Activated CD8-positive, alpha-beta T cell treated with anti-CD3 and anti-CD28 coated beads for 36 hours (primary cell): ENCODE measurements around the gene PLS1. TPM values are rescaled to one million over a fixed set of nuclear protein-coding genes. Genes with fewer than 3 reads are reported as not detected.
"Not testable (repeated sequence)": the region's sequence is repeated elsewhere in the genome, so short reads cannot be mapped to it uniquely, and the experiment has no call there.

Source experiments
- ATAC-seq: fragments of 200-7000 bp; cut with Tn5 transposase; one replicate; pipeline ENCODE4 v1.10.0; 2021; ENCODE audit warnings: mild to moderate bottlenecking, moderate library complexity
- CTCF ChIA-PET: fragments of 350-600 bp; sonication (Branson Sonifier 250); formaldehyde crosslinking; loops from one replicate; lab custom pipeline; 2021; ENCODE audit warnings: antibody characterized with exemption; lab: Charles Lee
- POLR2A ChIA-PET: fragments of 350-600 bp; sonication (Branson Sonifier 250); formaldehyde crosslinking; loops from one replicate; lab custom pipeline; 2021; ENCODE audit warnings: antibody characterized with exemption; lab: Charles Lee
- DNase-seq: peaks from one replicate; pipeline ENCODE4 v3.0.0-alpha.2; 2020
- H3K27ac Mint-ChIP-seq: one replicate; pipeline ENCODE4 v1.8.0; 2021; ENCODE audit warnings: mild to moderate bottlenecking, mixed read lengths
- H3K27me3 Mint-ChIP-seq: one replicate; pipeline ENCODE4 v1.8.0; 2021; ENCODE audit warnings: mixed read lengths
- H3K36me3 Mint-ChIP-seq: one replicate; pipeline ENCODE4 v1.8.0; 2021; ENCODE audit warnings: low read depth, mixed read lengths
- H3K4me1 Mint-ChIP-seq: one replicate; pipeline ENCODE4 v1.8.0; 2021; ENCODE audit warnings: low read depth, mixed read lengths
- H3K4me3 Mint-ChIP-seq: one replicate; pipeline ENCODE4 v1.8.0; 2021; ENCODE audit warnings: mild to moderate bottlenecking, moderate library complexity, mixed read lengths
- H3K9me3 Mint-ChIP-seq: one replicate; pipeline ENCODE4 v1.8.0; 2021; ENCODE audit warnings: mixed read lengths
- intact Hi-C: fragments of 100-400 bp; cut with micrococcal nuclease; formaldehyde crosslinking; loops from one replicate; pipeline ENCODE4 v1.10.0; 2022
- total RNA-seq, 2 experiments: library from RNA; stranded (reverse); gene quantifications; one replicate each; pipeline ENCODE4 v1.2.3, GENCODE V29; 2021
- TF ChIP-seq, protein P1 (sequence below): fragments of 200-600 bp; IDR thresholded peaks from one replicate; pipeline ENCODE4 v1.8.0; 2022; ENCODE audit warnings: antibody characterized with exemption, mild to moderate bottlenecking

The PLS1 gene
- total RNA-seq, 2 experiments from 2014 or later, result 4.7 to 5.6 TPM

DNA sequence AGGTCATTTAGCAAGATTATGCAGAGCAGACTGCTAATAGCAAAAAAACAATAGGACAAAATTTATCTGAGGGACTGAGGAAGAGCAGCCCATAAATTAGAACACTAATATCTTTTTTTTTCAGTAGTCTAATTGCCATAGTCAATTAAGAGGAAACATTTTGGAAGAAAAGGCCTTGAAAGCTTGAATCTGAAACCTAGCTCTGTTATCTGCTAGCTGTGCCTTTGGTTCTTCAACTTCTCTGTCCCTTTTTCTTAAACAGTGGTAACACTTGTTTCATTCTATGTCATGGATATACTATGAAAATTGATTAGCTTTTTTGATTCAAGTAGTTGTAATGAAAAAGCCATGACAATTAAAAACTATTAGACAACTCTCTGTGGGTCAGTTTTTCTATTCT lies 19.4 kb upstream of the PLS1 start:
- no peaks in the 10 kb centered on the region for H3K9me3 Mint-ChIP-seq
- POLR2A ChIA-PET, result interaction anchor here (1.0 to 2.6 kb wide), 3 partner anchors 8 to 148 kb away, joined by 3 to 10 read pairs (median 4); partner anchors contain the start of gene PLS1
- CTCF ChIA-PET, result interaction anchor here (1.1 to 1.5 kb wide), 4 partner anchors 11 to 425 kb away, joined by 3 to 8 read pairs (median 4); partner anchors contain the start of gene U2SURP
- no peak for DNase-seq
- TF ChIP-seq, protein P1, sequence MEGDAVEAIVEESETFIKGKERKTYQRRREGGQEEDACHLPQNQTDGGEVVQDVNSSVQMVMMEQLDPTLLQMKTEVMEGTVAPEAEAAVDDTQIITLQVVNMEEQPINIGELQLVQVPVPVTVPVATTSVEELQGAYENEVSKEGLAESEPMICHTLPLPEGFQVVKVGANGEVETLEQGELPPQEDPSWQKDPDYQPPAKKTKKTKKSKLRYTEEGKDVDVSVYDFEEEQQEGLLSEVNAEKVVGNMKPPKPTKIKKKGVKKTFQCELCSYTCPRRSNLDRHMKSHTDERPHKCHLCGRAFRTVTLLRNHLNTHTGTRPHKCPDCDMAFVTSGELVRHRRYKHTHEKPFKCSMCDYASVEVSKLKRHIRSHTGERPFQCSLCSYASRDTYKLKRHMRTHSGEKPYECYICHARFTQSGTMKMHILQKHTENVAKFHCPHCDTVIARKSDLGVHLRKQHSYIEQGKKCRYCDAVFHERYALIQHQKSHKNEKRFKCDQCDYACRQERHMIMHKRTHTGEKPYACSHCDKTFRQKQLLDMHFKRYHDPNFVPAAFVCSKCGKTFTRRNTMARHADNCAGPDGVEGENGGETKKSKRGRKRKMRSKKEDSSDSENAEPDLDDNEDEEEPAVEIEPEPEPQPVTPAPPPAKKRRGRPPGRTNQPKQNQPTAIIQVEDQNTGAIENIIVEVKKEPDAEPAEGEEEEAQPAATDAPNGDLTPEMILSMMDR, result no peak
- intact Hi-C loops, result loop anchor here (5.0 to 10.0 kb wide), 2 partner anchors 148 to 426 kb away; partner anchors contain the start of genes TRPC1 and U2SURP
- H3K4me1 Mint-ChIP-seq, result peaks cover 47% of the 10 kb centered on the region
- H3K27ac Mint-ChIP-seq, result peak overlapping the region; percentile 36
- H3K4me3 Mint-ChIP-seq, result peak overlapping the region; percentile 98
- peaks cover 22% of the 10 kb centered on the region for H3K36me3 Mint-ChIP-seq
- no peak for ATAC-seq
- H3K27me3 Mint-ChIP-seq, result no peaks in the 10 kb centered on the region

DNA sequence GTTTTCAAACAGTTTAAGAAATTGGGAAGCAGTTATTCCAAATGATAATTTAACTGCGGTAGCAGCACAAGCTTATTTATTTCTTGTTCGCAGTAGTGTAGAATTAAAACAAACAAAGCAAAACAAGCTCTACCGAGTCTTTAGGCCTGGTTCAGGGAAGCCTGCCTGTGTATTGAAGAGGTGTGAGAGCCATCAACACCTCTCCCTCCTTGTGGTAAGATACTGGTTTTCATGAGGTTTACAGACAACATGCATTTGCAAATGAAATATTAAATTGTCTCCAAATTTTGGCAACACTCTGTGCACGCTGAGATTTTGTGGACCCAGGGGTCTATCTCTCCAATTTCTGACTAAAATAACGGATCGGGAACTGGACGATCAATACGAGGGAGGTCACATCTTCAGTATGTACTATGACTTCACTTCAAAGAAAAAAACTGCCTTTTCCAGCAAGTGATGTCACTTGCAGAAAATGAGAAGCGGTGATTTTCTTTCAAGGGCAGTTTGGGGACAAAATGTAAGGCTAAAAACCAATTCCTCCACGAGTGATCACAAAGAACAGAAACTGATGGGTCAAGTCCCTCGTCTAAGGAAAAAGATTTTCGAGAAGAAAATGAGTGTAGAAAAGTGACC lies 18.4 kb upstream of the PLS1 start:
- POLR2A ChIA-PET, result interaction anchor here (0.6 to 2.6 kb wide), 10 partner anchors 9 to 664 kb away, joined by 3 to 21 read pairs (median 6); partner anchors contain the start of genes PLS1 and U2SURP
- TF ChIP-seq, protein P1, result no peak
- H3K4me1 Mint-ChIP-seq, result peaks cover 45% of the 10 kb centered on the region
- no peak for DNase-seq
- ATAC-seq, result no peak
- peak overlapping the region; percentile 98 for H3K4me3 Mint-ChIP-seq
- peak overlapping the region; percentile 95 for H3K27ac Mint-ChIP-seq
- H3K9me3 Mint-ChIP-seq, result no peaks in the 10 kb centered on the region
- CTCF ChIA-PET, result interaction anchor here (1.1 to 1.5 kb wide), 4 partner anchors 12 to 424 kb away, joined by 3 to 8 read pairs (median 4); partner anchors contain the start of gene U2SURP
- peaks cover 20% of the 10 kb centered on the region for H3K36me3 Mint-ChIP-seq
- intact Hi-C loops, result loop anchor here (5.0 to 10.0 kb wide), 2 partner anchors 147 to 424 kb away; partner anchors contain the start of genes TRPC1 and U2SURP
- no peaks in the 10 kb centered on the region for H3K27me3 Mint-ChIP-seq

DNA sequence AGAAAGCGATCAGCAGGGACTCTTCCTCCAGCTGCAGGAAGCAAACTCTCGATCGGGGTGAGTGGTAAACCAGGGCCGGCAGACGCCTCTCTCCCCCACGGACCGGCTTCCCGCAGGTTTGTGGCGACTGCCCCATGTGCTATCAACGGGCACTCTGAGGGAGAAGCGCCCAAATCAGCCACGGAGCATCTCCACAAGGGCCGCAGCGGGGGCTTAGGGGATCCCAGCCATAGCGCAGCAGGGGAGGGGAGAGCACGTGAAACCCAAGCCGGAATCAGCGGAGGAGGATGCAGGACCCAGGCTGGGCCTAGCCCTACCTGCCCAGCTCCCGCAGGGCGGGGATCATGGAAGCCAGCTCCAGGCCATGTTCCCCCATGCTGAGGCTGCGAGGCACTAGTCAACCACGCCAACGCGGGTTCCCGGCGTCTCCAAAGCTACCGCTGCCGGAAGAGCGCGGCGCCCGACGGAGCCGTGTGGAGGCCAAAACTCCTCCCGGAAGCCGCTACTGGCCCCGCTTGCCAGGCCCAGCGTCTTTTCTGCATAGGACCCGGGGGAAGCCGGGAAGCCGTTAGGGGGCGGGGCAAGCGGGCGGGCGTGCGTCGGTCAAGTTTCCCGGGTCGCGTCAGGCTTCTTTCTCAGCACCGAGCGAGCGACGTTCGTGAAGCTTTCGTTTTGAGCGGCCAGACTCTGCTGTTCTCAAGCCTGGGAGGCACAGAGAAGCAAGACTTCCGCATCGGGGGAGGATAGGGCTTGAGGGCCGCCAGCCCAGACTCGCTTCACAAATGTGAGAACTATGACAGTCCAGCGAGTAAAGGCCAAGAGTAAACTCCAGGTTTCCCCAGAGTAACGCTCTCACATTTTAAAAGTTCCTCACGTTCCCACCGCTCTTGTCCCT lies 17.6 kb upstream of the PLS1 start, which contains the start of gene ATR:
Gene ATR (minus strand): TSS at position 405 of the 895 bp plus-strand sequence. CDS start 29 bp downstream, at position 376.
- ChIA-PET CTCF (interaction anchor here (1.1 kb wide), 1 partner anchor 19 kb away, joined by 4 read pairs; no protein-coding TSS in a partner anchor), POLR2A (interaction anchor here (0.7 to 2.6 kb wide), 14 partner anchors 9 to 423 kb away, joined by 3 to 21 read pairs (median 4); partner anchors contain the start of genes PLS1 and U2SURP)
- Mint-ChIP-seq H3K9me3 (no peaks in the 10 kb centered on the region), H3K27ac (peak within 1 kb of the TSS; percentile 95), H3K27me3 (no peaks in the 10 kb centered on the region), H3K4me1 (peaks cover 43% of the 10 kb centered on the region), H3K4me3 (peak within 1 kb of the TSS; percentile 98), H3K36me3 (peaks cover 17% of the 10 kb centered on the region)
- ATAC-seq, result peak; percentile 96
- intact Hi-C loops, result loop anchor here (5.0 to 10.0 kb wide), 2 partner anchors 146 to 424 kb away; partner anchors contain the start of genes TRPC1 and U2SURP
- TF ChIP-seq, protein P1, result no peak
- peak; percentile 98 for DNase-seq

DNA sequence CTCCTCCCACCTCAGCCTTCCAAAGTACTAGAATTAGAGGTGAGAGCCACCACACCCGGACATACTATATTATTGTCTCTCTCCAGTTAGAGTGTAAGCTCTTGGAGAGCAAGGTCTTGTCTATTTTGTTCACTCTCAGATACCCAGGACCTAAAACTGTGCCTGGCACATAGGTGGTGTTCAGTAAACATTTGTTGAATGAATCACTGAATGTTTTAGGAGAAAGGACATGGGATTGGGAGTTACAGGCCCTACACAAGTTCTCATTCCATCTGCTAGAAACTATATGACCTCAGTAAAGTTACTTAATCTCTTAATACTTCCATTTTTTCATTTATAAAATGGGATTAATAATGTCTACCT lies 16.2 kb upstream of the PLS1 start:
- intact Hi-C loops, result no loop called here
- H3K4me3 Mint-ChIP-seq, result peak overlapping the region; percentile 98
- ChIA-PET CTCF (no interaction called here), POLR2A (interaction anchor here (1.3 kb wide), 1 partner anchor 144 kb away, joined by 3 read pairs; no protein-coding TSS in a partner anchor)
- H3K27me3 Mint-ChIP-seq, result no peaks in the 10 kb centered on the region
- H3K4me1 Mint-ChIP-seq, result peaks cover 34% of the 10 kb centered on the region
- TF ChIP-seq, protein P1, result no peak
- H3K36me3 Mint-ChIP-seq, result peaks cover 15% of the 10 kb centered on the region
- ATAC-seq (no peak), DNase-seq (no peak)
- H3K27ac Mint-ChIP-seq, result peak overlapping the region; percentile 95
- no peaks in the 10 kb centered on the region for H3K9me3 Mint-ChIP-seq

DNA sequence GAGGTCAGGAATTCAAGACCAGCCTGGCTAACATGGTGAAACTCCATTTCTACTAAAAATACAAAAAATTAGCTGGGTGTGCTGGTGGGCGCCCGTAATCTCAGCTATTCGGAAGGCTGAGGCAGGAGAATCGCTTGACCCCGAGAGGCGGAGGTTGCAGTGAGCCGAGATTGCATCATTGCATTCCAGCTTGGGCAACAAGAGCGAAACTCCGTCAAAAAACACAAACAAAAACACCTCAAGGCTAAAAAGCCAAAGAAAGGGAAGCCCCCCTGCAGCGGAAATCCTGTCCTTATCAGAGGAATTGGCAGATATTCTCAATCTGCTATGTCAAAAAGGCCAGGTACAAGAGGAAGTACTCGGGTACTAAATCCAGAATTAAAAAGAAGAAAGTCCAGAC lies 15.1 kb upstream of the PLS1 start:
- H3K9me3 Mint-ChIP-seq, H3K36me3 Mint-ChIP-seq, H3K4me3 Mint-ChIP-seq, intact Hi-C loops, H3K27ac Mint-ChIP-seq, DNase-seq, ATAC-seq, H3K27me3 Mint-ChIP-seq: not testable (repeated sequence)
- peaks cover 24% of the 10 kb centered on the region for H3K4me1 Mint-ChIP-seq
- POLR2A ChIA-PET, result interaction anchor here (1.3 kb wide), 1 partner anchor 143 kb away, joined by 3 read pairs; no protein-coding TSS in a partner anchor
- CTCF ChIA-PET, result interaction anchor here (1.3 to 1.4 kb wide), 2 partner anchors 405 to 421 kb away, joined by 3 to 4 read pairs; no protein-coding TSS in a partner anchor
